ENCODE results near the gene FN1. TPM values are rescaled to one million over a fixed set of nuclear protein-coding genes. Genes with fewer than 3 reads are reported as not detected.

FN1 gene
- total RNA-seq, 1 experiment from 2014 or later, result 564 TPM

DNA sequence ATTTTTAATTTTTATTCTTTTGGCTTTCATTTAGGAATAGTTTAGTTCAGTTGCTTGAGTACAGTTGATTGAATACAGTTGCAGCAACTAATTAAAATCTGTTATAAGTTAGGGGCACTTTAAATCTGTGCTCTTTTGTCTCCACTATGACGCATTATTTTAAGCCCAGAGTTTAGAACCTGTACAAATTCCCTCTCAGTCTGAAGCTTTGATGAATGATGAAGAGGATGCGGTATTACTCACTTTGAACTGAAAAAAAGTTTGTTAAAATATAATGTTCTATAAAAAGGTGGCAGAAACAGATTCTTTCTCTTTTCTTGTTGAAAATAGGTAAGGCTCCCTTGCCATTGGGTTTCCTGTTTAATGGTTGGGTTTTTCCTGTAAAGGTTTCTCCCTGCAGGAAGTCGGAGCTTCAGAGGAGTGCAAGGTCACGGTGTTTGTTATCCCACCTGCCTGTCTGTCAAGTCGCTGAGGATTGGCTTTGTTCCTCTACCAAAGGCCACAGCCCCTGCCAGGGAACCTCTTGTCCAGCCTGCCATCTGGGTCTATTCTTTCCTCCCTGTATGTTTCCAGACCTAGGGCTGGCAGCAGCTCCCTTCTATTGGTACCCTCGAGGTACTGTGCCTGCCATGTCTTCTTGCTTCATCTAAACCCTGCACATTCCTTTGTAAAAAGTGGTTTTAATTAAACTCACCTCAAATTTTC is 43.8 kb upstream of the FN1 start:
- H3K9me3 Mint-ChIP-seq (ENCODE audit: unreplicated experiment), result no peaks in the 10 kb centered on the region
- no peak overlapping the region for H3K27ac Mint-ChIP-seq (ENCODE audit: low read depth, unreplicated experiment)
- TF ChIP-seq, protein P1, sequence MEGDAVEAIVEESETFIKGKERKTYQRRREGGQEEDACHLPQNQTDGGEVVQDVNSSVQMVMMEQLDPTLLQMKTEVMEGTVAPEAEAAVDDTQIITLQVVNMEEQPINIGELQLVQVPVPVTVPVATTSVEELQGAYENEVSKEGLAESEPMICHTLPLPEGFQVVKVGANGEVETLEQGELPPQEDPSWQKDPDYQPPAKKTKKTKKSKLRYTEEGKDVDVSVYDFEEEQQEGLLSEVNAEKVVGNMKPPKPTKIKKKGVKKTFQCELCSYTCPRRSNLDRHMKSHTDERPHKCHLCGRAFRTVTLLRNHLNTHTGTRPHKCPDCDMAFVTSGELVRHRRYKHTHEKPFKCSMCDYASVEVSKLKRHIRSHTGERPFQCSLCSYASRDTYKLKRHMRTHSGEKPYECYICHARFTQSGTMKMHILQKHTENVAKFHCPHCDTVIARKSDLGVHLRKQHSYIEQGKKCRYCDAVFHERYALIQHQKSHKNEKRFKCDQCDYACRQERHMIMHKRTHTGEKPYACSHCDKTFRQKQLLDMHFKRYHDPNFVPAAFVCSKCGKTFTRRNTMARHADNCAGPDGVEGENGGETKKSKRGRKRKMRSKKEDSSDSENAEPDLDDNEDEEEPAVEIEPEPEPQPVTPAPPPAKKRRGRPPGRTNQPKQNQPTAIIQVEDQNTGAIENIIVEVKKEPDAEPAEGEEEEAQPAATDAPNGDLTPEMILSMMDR (IDR thresholded peaks at IDR 0.05; ENCODE audit: unreplicated experiment), result no peak
- no peak for DNase-seq (ENCODE audit: unreplicated experiment)
- intact Hi-C loops (cut with micrococcal nuclease), result no loop called here
- no TSS peak for BruUV-seq (replicated peaks)
- peaks cover 21% of the 10 kb centered on the region for H3K4me1 Mint-ChIP-seq (ENCODE audit: insufficient read depth, unreplicated experiment)
- H3K36me3 Mint-ChIP-seq (ENCODE audit: insufficient read depth, unreplicated experiment), result no peaks in the 10 kb centered on the region
- H3K4me3 Mint-ChIP-seq (ENCODE audit: unreplicated experiment), result no peak overlapping the region
- CTCF ChIA-PET, result no interaction called here
- no peaks in the 10 kb centered on the region for H3K27me3 Mint-ChIP-seq (ENCODE audit: insufficient read depth, unreplicated experiment)
- POLR2A ChIA-PET, result no interaction called here

DNA sequence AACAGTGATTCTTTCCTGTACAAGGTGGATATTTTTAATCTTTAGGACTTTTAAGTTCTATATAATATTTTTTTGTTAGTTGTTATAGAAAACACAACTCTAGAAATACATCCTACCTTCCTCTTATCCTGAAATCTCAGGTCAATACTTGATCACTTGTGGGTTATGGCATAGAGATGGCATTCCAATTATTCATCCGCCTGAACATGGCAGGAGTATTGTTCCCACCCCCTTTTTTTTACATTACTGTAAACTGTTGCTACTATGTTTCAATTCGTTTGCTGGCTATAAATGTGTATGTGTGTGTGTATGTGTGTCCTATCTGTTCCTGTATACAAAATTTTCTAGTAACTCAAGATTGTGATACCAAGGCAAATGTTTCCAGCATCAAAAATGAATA is 43.3 kb upstream of the FN1 start:
- TF ChIP-seq, protein P1 (IDR thresholded peaks at IDR 0.05; ENCODE audit: unreplicated experiment), result no peak
- H3K4me1 Mint-ChIP-seq (ENCODE audit: insufficient read depth, unreplicated experiment), result peaks cover 21% of the 10 kb centered on the region
- no peak overlapping the region for H3K4me3 Mint-ChIP-seq (ENCODE audit: unreplicated experiment)
- no TSS peak for BruUV-seq (replicated peaks)
- ChIA-PET POLR2A (no interaction called here), CTCF (no interaction called here)
- intact Hi-C loops (cut with micrococcal nuclease), result no loop called here
- H3K27ac Mint-ChIP-seq (ENCODE audit: low read depth, unreplicated experiment), result no peak overlapping the region
- DNase-seq (ENCODE audit: unreplicated experiment), result no peak
- no peaks in the 10 kb centered on the region for H3K9me3 Mint-ChIP-seq (ENCODE audit: unreplicated experiment)
- no peaks in the 10 kb centered on the region for H3K27me3 Mint-ChIP-seq (ENCODE audit: insufficient read depth, unreplicated experiment)
- no peaks in the 10 kb centered on the region for H3K36me3 Mint-ChIP-seq (ENCODE audit: insufficient read depth, unreplicated experiment)

DNA sequence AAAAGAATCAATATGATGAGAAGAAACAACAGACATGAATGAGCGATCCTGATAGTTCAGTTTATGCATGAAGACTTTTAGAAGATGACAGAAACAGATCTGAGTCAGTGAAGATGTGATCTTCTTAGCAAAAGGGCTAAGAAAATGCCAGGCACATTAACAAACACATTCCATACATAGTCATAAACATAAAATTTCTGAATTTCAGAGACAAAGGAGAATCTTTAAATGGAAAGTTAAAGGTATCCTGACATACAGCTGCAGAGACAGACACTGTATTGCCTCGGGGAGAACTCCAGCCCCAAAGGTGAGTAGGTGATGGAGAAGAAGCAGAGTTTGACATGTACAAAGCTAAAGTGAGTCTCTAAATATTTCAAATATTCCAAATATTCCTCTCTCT is 40.6 kb upstream of the FN1 start:
- no peaks in the 10 kb centered on the region for H3K27me3 Mint-ChIP-seq (ENCODE audit: insufficient read depth, unreplicated experiment)
- peaks cover 21% of the 10 kb centered on the region for H3K4me1 Mint-ChIP-seq (ENCODE audit: insufficient read depth, unreplicated experiment)
- no peaks in the 10 kb centered on the region for H3K9me3 Mint-ChIP-seq (ENCODE audit: unreplicated experiment)
- no peak for DNase-seq (ENCODE audit: unreplicated experiment)
- no TSS peak for BruUV-seq (replicated peaks)
- ChIA-PET POLR2A (no interaction called here), CTCF (no interaction called here)
- TF ChIP-seq, protein P1 (IDR thresholded peaks at IDR 0.05; ENCODE audit: unreplicated experiment), result no peak
- no peak overlapping the region for H3K4me3 Mint-ChIP-seq (ENCODE audit: unreplicated experiment)
- intact Hi-C loops (cut with micrococcal nuclease), result no loop called here
- H3K36me3 Mint-ChIP-seq (ENCODE audit: insufficient read depth, unreplicated experiment), result no peaks in the 10 kb centered on the region
- no peak overlapping the region for H3K27ac Mint-ChIP-seq (ENCODE audit: low read depth, unreplicated experiment)

DNA sequence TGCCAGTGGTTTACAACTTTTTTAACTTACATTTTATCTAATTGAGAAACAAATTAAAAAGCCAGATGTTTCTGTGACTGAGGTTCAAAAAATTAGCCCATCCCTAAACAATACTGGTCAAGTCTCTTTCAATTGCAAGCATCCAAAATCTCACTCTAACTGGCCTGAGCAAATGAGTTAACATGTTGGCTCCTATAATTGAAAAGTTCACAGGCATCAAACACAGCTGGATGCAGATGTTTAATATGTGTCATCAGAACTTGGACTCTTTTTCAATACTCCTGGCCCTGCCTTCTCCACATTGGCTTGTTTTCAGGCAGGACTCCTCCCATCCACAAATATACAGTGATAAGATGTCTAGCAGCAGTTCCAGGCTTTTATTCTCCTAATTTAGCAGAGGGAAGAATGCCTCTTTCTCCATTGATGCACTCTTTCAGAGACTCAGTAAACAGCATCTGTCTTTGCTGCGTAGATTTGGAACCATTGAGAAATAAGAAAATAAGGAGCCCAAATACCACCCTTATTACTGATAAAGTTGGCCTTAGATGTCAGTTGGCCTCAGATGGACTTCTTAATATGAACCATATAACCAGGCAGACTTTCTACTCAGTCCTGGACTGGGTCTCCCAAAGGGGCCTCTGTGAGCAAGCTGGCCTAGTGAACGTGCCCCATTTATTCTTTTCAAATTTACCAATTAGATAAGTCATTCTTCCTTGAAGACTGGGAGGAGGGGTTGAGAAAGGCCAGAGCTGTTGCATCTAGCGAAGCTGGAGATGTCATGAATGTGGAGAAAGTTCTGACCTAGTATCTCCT is 30.4 kb upstream of the FN1 start:
- Mint-ChIP-seq H3K4me1 (ENCODE audit: insufficient read depth, unreplicated experiment) (peaks cover 8% of the 10 kb centered on the region), H3K27me3 (ENCODE audit: insufficient read depth, unreplicated experiment) (no peaks in the 10 kb centered on the region), H3K27ac (ENCODE audit: low read depth, unreplicated experiment) (no peak overlapping the region), H3K4me3 (ENCODE audit: unreplicated experiment) (no peak overlapping the region), H3K36me3 (ENCODE audit: insufficient read depth, unreplicated experiment) (no peaks in the 10 kb centered on the region), H3K9me3 (ENCODE audit: unreplicated experiment) (no peaks in the 10 kb centered on the region)
- no peak for DNase-seq (ENCODE audit: unreplicated experiment)
- BruUV-seq (replicated peaks), result no TSS peak
- intact Hi-C loops (cut with micrococcal nuclease), result no loop called here
- TF ChIP-seq, protein P1 (IDR thresholded peaks at IDR 0.05; ENCODE audit: unreplicated experiment), result no peak
- ChIA-PET POLR2A (no interaction called here), CTCF (interaction anchor here (0.6 to 1.2 kb wide), 3 partner anchors 12 to 34 kb away, joined by 3 to 5 read pairs (median 4); no protein-coding TSS in a partner anchor)
